Esophagus squamous epithelium (tissue), 4 donors: ENCODE data around the gene PLAAT4.

Source experiments
- POLR2A ChIP-seq, 4 donors: fragments of 450-650 bp; IDR thresholded peaks; one replicate each; pipeline ENCODE4 v1.6.1; 2017; ENCODE audit warnings: antibody characterized with exemption in 4 of 4, mild to moderate bottlenecking in 4 of 4, moderate library complexity in 3 of 4
- TF ChIP-seq, protein P1 (sequence below), 6 experiments: fragments of 450-650 bp in 4 of 6; fragments of 200-600 bp in 2 of 6; sonication (generic) in 2 of 6; IDR thresholded peaks; one replicate each; pipeline ENCODE4 v1.5.1; 2016 to 2019; ENCODE audit warnings: antibody characterized with exemption in 6 of 6, mild to moderate bottlenecking in 4 of 6, moderate library complexity in 4 of 6

GRCh38 chr11:63490551-63491239 is 45.9 kb upstream of the PLAAT4 start, which contains the start of gene PLAAT5:
- TF ChIP-seq, protein P1, sequence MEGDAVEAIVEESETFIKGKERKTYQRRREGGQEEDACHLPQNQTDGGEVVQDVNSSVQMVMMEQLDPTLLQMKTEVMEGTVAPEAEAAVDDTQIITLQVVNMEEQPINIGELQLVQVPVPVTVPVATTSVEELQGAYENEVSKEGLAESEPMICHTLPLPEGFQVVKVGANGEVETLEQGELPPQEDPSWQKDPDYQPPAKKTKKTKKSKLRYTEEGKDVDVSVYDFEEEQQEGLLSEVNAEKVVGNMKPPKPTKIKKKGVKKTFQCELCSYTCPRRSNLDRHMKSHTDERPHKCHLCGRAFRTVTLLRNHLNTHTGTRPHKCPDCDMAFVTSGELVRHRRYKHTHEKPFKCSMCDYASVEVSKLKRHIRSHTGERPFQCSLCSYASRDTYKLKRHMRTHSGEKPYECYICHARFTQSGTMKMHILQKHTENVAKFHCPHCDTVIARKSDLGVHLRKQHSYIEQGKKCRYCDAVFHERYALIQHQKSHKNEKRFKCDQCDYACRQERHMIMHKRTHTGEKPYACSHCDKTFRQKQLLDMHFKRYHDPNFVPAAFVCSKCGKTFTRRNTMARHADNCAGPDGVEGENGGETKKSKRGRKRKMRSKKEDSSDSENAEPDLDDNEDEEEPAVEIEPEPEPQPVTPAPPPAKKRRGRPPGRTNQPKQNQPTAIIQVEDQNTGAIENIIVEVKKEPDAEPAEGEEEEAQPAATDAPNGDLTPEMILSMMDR (IDR thresholded peaks at IDR 0.05) = no peak
- no peak for TF ChIP-seq POLR2A (IDR thresholded peaks at IDR 0.05)
